RCC 7860 (cell line): ENCODE data around the gene CDA.

Source experiments
- DNase-seq: peaks from one replicate; pipeline ENCODE4 v3.0.0-alpha.2; 2015; ENCODE audit warnings: low spot score
- FAIRE-seq: peaks from 2 replicates; lab custom pipeline; 2012; peaks lifted over from hg19 to GRCh38; lab: Jason Lieb, UNC

CDA gene

GRCh38 chr1:20588634-20589225 lies at the start of gene CDA:
Gene CDA, plus strand, starts transcription at chr1:20589097. Its CDS starts 33 bp downstream, at chr1:20589130.
- FAIRE-seq (no peak), DNase-seq (no peak)

DNA sequence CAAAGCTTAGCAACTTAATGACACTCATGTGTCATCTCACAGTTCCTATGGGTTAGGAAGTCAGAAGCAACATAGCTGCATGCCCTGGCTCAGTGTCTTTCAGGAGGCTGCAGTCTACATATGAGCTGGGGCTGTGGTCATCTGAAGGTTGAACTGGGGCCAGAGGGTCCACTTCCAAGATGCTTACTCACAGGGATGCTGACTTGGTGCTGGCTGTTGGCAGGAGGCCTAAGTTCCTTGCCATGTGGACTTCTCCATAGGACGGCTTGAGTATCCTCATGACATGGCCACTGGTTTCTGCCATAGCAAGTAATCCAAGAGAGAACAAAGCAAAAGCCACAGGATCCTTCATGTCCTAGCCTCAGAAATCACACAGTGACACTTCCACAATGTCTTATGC lies 48.6 kb upstream of the CDA start:
- no peak for FAIRE-seq

GRCh38 chr1:20546637-20547036 lies 42.3 kb upstream of the CDA start:
- FAIRE-seq (no peak), DNase-seq (no peak)

More for the DNA sequence above, 48.6 kb upstream of the CDA start:
- DNase-seq, result no peak

- DNase-seq (no peak), FAIRE-seq (no peak)
Measured at GRCh38 chr1:20551161-20551560, 37.7 kb upstream of the CDA start.

DNA sequence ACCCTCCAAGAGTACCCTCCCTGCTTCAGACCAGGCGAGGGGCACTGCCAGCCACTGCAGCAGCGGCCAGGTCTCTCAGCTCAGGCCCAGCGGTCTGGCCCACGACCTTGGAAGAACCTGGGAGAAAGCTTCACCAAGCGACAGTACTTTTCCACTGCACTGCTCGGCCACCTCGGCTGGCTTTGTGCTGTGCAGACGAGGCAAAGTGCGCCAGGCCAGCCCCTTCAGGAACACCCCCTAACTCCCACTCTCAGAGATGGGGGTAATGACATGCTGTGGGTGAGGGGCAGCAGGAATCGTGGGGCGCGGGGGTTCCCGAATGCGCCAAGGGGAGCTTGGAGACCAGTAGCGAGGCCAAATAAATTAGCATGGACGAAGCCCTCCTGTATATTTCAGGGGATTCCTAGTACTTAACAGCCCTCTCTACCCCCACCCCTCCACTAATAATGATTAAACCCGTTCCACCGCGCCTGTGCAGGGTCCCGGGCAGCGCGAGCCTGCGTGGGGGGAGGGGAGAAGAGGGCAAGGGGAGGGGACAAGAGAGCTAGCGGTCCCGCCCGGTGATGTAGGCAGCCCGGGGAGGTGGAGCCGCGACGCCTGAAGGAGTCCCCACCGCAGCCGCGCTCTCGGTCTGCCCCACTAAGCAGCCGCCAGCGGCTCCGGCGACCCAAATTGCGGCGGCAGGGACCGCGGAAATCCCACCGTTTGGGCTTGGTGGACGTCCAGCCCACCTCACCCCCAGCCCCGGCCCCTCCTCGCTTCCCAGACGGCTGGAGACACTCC lies 36.8 kb upstream of the CDA start, which contains the start of gene FAM43B:
FAM43B (plus strand) TSS at position 629 of the 783 bp plus-strand sequence. CDS start 401 bp downstream, outside the sequence.
- FAIRE-seq (no peak), DNase-seq (no peak)

DNA sequence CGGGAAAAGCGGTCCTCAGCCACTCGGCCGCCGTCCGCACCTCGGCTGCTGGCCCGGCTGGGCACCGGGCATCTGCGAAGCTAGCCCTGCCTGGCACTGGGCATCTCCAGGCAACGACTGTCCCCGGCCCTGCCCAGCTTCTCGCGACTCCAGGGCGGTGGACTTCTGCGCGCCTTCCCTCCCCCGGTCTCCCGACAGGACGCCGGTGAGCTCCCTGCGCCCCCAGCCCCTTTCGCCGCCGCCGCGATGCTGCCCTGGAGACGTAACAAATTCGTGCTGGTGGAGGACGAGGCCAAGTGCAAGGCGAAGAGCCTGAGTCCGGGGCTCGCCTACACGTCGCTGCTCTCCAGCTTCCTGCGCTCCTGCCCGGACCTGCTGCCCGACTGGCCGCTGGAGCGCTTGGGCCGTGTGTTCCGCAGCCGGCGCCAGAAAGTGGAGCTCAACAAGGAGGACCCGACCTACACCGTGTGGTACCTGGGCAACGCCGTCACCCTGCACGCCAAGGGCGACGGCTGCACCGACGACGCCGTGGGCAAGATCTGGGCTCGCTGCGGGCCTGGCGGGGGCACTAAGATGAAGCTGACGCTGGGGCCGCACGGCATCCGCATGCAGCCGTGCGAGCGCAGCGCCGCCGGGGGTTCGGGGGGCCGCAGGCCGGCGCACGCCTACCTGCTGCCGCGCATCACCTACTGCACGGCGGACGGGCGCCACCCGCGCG lies 36.0 kb upstream of the CDA start:
- DNase-seq (no peak), FAIRE-seq (no peak)

GRCh38 chr1:20555025-20555757 lies 33.7 kb upstream of the CDA start:
- no peak for DNase-seq

DNA sequence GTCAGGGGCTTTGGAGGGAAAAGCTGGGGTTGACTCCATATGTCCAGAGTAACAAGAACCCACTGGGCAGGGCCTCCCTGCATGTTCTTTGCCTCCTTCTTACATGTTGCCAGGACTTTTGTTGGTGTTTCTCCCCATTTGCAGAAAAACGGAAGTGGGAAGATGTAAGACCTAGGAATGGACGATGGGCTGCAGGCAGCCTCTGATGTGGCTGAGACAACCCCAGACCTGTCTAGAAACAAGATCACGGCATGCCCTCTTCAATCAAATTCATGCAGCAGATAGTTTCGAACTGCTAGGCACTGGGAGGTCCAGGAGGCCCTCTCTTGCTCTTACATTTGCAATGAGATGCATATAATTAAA lies 33.2 kb upstream of the CDA start:
- FAIRE-seq, result no peak
- no peak for DNase-seq

More at GRCh38 chr1:20555025-20555757, 33.7 kb upstream of the CDA start:
- no peak for FAIRE-seq

DNA sequence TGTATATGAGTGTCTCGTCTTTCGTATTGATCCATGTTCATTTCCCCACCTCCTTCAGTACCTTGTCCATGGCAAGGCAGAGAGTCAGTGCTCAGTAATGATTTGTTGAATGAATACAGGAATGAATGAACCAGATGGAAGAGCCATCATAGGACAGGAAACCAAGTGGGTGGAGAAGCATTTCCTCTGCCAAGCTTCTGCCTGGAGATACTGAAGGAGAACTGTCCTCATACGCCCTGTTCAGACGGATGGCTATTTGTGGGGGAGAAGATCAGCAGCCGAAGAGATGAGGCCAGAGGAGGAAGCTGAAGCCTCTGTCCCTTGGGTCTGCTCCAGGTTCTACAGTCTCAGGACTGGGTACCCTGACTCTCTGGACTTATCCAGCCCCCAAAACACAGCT lies 30.7 kb upstream of the CDA start:
- DNase-seq (no peak), FAIRE-seq (no peak)

GRCh38 chr1:20560966-20561365 lies 27.9 kb upstream of the CDA start:
- FAIRE-seq, result no peak

GRCh38 chr1:20565234-20565633 lies 23.7 kb upstream of the CDA start:
- FAIRE-seq (no peak), DNase-seq (no peak)

More at GRCh38 chr1:20560966-20561365, 27.9 kb upstream of the CDA start:
- no peak for DNase-seq

GRCh38 chr1:20569523-20570098 lies 19.3 kb upstream of the CDA start:
- DNase-seq (no peak), FAIRE-seq (no peak)

- no peak for FAIRE-seq
- DNase-seq, result no peak
Measured at GRCh38 chr1:20571427-20571826, 17.5 kb upstream of the CDA start.

GRCh38 chr1:20573987-20574386 lies 14.9 kb upstream of the CDA start:
- FAIRE-seq (no peak), DNase-seq (no peak)

GRCh38 chr1:20574686-20575540 lies 14.0 kb upstream of the CDA start:
- DNase-seq (peak; percentile 73), FAIRE-seq (no peak)

- DNase-seq, result no peak
- FAIRE-seq, result no peak
Measured at GRCh38 chr1:20575541-20576336, 13.2 kb upstream of the CDA start.

- DNase-seq (peak; percentile 68), FAIRE-seq (peak; percentile 77)
Measured at GRCh38 chr1:20578062-20578461, 10.8 kb upstream of the CDA start.

DNA sequence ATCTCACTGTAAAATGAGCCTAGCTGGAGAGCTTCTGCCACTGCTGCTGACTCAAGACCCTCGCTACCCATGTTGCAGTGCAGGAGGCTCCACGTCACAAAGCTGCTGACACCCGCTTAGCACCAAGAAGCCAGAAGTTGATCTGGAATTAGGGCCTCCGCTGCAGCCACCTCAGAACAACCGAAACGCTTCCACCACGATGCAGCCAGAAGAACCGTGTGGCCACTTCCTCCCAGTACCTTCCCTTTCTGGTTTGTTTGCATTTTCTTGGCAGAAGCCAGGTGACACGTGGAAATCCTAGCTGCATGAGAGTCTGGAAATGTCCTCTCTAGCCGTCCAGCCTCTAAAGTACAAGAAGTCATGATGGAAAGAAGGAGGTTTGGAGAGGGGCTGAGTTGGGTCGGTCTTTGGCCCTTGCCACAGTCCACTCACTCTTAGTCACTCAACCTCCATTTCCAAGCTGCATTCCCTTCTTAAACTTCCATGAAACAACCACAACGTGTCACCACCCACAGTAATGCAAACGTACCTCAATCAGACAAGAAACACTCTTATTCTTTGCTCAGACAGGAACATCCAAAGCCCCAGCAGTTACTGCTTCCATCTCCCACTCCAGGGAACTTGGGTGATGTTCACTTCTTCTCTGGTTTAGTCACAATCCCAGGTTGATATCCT lies 10.0 kb upstream of the CDA start:
- DNase-seq (peak; percentile 63), FAIRE-seq (peak; percentile 44)
